Measurements from ENCODE around the gene PHPT1. TPM values are rescaled to one million over a fixed set of nuclear protein-coding genes. Genes with fewer than 3 reads are reported as not detected.

Gene PHPT1
- total and polyA plus RNA-seq, 2 of the 13 experiments (the other 11 are each of a cell fraction or from before 2014, with no cell fraction given) = 189 to 192 TPM

DNA sequence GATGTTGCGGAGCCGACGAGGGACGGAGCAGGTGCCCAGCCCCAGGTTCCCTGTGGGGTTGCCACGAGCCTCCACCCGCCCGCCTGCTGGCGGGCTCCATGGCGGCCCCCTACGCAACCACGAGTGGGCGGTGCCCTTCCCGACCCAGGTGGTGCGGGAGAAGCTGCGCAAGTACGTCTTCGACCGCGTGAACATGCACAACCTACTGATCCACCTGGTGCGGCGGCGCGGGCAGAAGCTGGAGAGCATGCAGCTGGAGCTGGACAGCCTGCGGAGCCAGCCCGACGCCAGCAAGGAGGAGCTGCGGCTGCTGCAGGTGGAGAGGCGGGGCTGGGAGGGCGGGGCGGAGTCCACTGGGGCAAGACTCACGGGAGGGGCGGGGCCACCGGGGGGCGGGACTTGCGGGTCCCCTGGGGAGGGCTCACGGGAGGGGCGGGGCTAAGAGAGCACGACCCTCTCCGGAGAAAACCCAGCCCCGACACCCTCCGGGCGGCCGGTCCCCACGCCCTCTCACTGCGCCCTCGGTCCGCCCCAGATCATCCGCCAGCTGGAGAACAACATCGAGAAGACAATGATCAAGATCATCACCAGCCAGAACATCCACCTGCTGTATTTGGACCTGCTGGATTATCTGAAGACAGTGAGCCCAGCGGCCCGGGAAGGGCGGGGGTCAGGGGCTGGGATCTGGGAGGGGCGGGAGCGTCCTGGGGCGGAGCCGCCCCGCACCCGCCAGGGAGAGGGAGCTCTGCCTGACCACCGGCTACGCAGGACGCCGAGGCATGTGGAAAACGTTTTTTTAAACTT is 49.2 kb upstream of the PHPT1 start (continued):
- TF ChIP-seq, protein P1, sequence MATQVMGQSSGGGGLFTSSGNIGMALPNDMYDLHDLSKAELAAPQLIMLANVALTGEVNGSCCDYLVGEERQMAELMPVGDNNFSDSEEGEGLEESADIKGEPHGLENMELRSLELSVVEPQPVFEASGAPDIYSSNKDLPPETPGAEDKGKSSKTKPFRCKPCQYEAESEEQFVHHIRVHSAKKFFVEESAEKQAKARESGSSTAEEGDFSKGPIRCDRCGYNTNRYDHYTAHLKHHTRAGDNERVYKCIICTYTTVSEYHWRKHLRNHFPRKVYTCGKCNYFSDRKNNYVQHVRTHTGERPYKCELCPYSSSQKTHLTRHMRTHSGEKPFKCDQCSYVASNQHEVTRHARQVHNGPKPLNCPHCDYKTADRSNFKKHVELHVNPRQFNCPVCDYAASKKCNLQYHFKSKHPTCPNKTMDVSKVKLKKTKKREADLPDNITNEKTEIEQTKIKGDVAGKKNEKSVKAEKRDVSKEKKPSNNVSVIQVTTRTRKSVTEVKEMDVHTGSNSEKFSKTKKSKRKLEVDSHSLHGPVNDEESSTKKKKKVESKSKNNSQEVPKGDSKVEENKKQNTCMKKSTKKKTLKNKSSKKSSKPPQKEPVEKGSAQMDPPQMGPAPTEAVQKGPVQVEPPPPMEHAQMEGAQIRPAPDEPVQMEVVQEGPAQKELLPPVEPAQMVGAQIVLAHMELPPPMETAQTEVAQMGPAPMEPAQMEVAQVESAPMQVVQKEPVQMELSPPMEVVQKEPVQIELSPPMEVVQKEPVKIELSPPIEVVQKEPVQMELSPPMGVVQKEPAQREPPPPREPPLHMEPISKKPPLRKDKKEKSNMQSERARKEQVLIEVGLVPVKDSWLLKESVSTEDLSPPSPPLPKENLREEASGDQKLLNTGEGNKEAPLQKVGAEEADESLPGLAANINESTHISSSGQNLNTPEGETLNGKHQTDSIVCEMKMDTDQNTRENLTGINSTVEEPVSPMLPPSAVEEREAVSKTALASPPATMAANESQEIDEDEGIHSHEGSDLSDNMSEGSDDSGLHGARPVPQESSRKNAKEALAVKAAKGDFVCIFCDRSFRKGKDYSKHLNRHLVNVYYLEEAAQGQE (IDR thresholded peaks at IDR 0.05; ENCODE audit: borderline replicate concordance in 1 of 2, low read depth in 1 of 2, low read length in 2 of 2) = peak in 1 of 2 experiments; percentile 61; a peak in 1 of 4 replicates
- TF ChIP-seq NFYC (CRISPR knock-in tag; IDR thresholded peaks at IDR 0.05) (no peak), KLF6 (CRISPR knock-in tag; IDR thresholded peaks at IDR 0.05) (0 out of 2 replicates have a peak, but pooled peaks have one; percentile 33), BHLHE40 (IDR thresholded peaks at IDR 0.05; ENCODE audit: low read length) (no peak), POLR2AphosphoS5 (IDR thresholded peaks at IDR 0.05; ENCODE audit: low read depth, low read length) (peak; percentile 90), SIX4 (CRISPR knock-in tag; IDR thresholded peaks at IDR 0.05) (no peak), HOXD1 (CRISPR knock-in tag; IDR thresholded peaks at IDR 0.05) (0 out of 2 replicates have a peak, but pooled peaks have one; percentile 26), ZNF891 (CRISPR knock-in tag; IDR thresholded peaks at IDR 0.05) (no peak; the same call in 1 of the 2 replicates), NCOA2 (CRISPR knock-in tag; IDR thresholded peaks at IDR 0.05) (peak; percentile 48; the same call in 1 of the 2 replicates), TBX2 (CRISPR knock-in tag; IDR thresholded peaks at IDR 0.05; ENCODE audit: borderline replicate concordance) (peak; percentile 48; the same call in 1 of the 2 replicates), ZNF766 (CRISPR knock-in tag; IDR thresholded peaks at IDR 0.05; ENCODE audit: borderline replicate concordance) (no peak), PAX8 (CRISPR knock-in tag; IDR thresholded peaks at IDR 0.05; ENCODE audit: borderline replicate concordance) (no peak), MYC (CRISPR knock-in tag; IDR thresholded peaks at IDR 0.05; ENCODE audit: borderline replicate concordance) (peak; percentile 70)
- TF ChIP-seq, protein P2, sequence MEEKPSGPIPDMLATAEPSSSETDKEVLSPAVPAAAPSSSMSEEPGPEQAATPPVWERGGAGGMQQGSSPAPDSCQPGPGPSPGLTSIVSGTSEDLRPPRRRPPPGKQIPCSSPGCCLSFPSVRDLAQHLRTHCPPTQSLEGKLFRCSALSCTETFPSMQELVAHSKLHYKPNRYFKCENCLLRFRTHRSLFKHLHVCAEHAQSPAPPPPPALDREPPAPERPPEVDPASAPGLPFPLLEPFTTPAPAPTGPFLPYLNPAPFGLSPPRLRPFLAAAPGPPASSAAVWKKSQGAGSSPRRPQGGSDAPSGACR (CRISPR knock-in tag; IDR thresholded peaks at IDR 0.05) = peak; percentile 4; the same call in 1 of the 2 replicates
- TF ChIP-seq, protein P3, sequence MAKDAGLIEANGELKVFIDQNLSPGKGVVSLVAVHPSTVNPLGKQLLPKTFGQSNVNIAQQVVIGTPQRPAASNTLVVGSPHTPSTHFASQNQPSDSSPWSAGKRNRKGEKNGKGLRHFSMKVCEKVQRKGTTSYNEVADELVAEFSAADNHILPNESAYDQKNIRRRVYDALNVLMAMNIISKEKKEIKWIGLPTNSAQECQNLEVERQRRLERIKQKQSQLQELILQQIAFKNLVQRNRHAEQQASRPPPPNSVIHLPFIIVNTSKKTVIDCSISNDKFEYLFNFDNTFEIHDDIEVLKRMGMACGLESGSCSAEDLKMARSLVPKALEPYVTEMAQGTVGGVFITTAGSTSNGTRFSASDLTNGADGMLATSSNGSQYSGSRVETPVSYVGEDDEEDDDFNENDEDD (CRISPR knock-in tag; IDR thresholded peaks at IDR 0.05; ENCODE audit: borderline replicate concordance) = peak; percentile 49; the same call in 1 of the 2 replicates
- TF ChIP-seq, protein P4, sequence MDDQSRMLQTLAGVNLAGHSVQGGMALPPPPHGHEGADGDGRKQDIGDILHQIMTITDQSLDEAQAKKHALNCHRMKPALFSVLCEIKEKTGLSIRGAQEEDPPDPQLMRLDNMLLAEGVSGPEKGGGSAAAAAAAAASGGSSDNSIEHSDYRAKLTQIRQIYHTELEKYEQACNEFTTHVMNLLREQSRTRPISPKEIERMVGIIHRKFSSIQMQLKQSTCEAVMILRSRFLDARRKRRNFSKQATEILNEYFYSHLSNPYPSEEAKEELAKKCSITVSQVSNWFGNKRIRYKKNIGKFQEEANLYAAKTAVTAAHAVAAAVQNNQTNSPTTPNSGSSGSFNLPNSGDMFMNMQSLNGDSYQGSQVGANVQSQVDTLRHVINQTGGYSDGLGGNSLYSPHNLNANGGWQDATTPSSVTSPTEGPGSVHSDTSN (CRISPR knock-in tag; IDR thresholded peaks at IDR 0.05; ENCODE audit: borderline replicate concordance) = 0 out of 2 replicates have a peak, but pooled peaks have one; percentile 25
- TF ChIP-seq, protein P5, sequence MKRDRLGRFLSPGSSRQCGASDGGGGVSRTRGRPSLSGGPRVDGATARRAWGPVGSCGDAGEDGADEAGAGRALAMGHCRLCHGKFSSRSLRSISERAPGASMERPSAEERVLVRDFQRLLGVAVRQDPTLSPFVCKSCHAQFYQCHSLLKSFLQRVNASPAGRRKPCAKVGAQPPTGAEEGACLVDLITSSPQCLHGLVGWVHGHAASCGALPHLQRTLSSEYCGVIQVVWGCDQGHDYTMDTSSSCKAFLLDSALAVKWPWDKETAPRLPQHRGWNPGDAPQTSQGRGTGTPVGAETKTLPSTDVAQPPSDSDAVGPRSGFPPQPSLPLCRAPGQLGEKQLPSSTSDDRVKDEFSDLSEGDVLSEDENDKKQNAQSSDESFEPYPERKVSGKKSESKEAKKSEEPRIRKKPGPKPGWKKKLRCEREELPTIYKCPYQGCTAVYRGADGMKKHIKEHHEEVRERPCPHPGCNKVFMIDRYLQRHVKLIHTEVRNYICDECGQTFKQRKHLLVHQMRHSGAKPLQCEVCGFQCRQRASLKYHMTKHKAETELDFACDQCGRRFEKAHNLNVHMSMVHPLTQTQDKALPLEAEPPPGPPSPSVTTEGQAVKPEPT (CRISPR knock-in tag; IDR thresholded peaks at IDR 0.05; ENCODE audit: low read depth) = no peak
- TF ChIP-seq, protein P6, sequence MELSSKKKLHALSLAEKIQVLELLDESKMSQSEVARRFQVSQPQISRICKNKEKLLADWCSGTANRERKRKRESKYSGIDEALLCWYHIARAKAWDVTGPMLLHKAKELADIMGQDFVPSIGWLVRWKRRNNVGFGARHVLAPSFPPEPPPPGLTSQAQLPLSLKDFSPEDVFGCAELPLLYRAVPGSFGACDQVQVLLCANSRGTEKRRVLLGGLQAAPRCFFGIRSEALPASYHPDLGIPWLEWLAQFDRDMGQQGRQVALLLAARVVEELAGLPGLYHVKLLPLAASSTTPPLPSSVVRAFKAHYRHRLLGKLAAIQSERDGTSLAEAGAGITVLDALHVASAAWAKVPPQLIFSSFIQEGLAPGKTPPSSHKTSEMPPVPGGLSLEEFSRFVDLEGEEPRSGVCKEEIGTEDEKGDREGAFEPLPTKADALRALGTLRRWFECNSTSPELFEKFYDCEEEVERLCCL (CRISPR knock-in tag; IDR thresholded peaks at IDR 0.05; ENCODE audit: borderline replicate concordance) = no peak

Measured in HepG2 (cell line).